Endothelial cell of umbilical vein (primary cell): Measurements from ENCODE around the gene GRIK3.

Source experiments
- CTCF ChIP-seq, 2 donors: IDR thresholded peaks; 1 replicate in 1 of 2; 2 replicates in 1 of 2; pipeline ENCODE4 v1.5.1; 2011; ENCODE audit warnings: low read length in 2 of 2, mild to moderate bottlenecking in 2 of 2, moderate library complexity in 2 of 2, control low read depth in 1 of 2, inconsistent platforms in 1 of 2, low read depth in 1 of 2; ENCODE audit not compliant: insufficient read depth in 1 of 2; ENCODE audit errors: extremely low read depth in 1 of 2
- POLR2A ChIP-seq: IDR thresholded peaks from 2 replicates; pipeline ENCODE4 v1.6.1; 2012; ENCODE audit warnings: low read depth, mild to moderate bottlenecking, control low read depth, low read length

DNA sequence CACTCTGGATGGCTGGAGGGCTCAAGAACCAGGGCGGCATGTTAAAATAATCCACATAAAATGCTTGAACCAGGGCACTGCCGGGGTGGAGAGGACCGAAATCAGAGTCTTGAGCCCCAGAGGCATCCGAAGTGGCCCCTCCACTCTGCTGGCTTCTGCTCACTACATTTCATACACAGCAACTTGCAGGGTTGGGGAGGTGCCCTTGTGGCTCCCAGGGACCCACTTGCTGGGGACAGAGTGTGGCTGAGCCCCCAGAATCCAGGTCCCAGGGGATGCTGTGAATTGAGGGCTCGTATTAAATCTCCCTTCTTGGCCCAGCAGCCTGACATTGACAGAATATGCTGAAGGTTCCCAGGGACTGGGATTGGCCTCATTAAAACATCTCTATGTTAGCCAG is 181.7 kb downstream of the GRIK3 start:
- TF ChIP-seq CTCF (IDR thresholded peaks at IDR 0.05; ENCODE audit: extremely low read depth in 1 of 2, insufficient read depth in 1 of 2, low read depth in 1 of 2, low read length in 2 of 2): no peak
- no peak for TF ChIP-seq POLR2A
